Spleen (tissue), 7 donors: Measurements from ENCODE around the gene CHPF.

Source experiments
- POLR2AphosphoS5 ChIP-seq, 3 donors: sonication (generic); formaldehyde crosslinking; IDR thresholded peaks; one replicate each; pipeline ENCODE4 v1.5.1; 2017; ENCODE audit warnings: antibody characterized with exemption in 3 of 3
- TF ChIP-seq, protein P1 (sequence below), 11 experiments: fragments of 200-600 bp in 7 of 11; fragments of 450-650 bp in 4 of 11; sonication (generic) in 4 of 11; IDR thresholded peaks in 8 of 11; conservative IDR thresholded peaks in 3 of 11; 1 replicate in 7 of 11; 2 replicates in 4 of 11; pipeline versions ENCODE4 v1.4.0 to v1.8.0; 2016 to 2021; ENCODE audit warnings: antibody characterized with exemption in 11 of 11, inconsistent platforms in 4 of 11, mild to moderate bottlenecking in 1 of 11
- donor health status: DM: no; HTN: no; CAD: no; lungs with moderate emphysema.
- donor health status: DM: no; HTN: no; CAD: no.
- donor health status: DM: no; HTN: no; CAD: no.

DNA sequence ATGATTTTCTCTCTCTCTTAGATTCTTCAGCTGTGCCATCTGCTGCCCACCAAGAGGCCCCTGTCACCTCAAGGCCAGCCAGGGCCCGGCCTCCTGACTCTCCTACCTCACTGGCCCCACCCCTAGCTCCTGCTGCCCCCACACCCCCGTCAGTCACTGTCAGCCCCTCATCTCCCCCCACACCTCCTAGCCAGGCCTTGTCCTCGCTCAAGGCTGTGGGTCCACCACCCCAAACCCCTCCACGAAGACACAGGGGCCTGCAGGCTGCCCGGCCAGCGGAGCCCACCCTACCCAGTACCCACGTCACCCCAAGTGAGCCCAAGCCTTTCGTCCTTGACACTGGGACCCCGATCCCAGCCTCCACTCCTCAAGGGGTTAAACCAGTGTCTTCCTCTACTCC lies 54.3 kb downstream of the CHPF start:
- TF ChIP-seq POLR2AphosphoS5 (IDR thresholded peaks at IDR 0.05), result no peak
- TF ChIP-seq, protein P1, sequence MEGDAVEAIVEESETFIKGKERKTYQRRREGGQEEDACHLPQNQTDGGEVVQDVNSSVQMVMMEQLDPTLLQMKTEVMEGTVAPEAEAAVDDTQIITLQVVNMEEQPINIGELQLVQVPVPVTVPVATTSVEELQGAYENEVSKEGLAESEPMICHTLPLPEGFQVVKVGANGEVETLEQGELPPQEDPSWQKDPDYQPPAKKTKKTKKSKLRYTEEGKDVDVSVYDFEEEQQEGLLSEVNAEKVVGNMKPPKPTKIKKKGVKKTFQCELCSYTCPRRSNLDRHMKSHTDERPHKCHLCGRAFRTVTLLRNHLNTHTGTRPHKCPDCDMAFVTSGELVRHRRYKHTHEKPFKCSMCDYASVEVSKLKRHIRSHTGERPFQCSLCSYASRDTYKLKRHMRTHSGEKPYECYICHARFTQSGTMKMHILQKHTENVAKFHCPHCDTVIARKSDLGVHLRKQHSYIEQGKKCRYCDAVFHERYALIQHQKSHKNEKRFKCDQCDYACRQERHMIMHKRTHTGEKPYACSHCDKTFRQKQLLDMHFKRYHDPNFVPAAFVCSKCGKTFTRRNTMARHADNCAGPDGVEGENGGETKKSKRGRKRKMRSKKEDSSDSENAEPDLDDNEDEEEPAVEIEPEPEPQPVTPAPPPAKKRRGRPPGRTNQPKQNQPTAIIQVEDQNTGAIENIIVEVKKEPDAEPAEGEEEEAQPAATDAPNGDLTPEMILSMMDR (IDR thresholded peaks at IDR 0.05 in 8 of 11, conservative IDR thresholded peaks at IDR 0.05 in 3 of 11), result no peak
